T-helper 2 cell (primary cell): ENCODE data around the gene EFNB2.

ENCODE experiments used
- DNase-seq, 5 experiments: peaks; one replicate each; pipeline versions ENCODE4 v3.0.0 to v3.0.0-alpha.2; 2012 to 2022

Gene EFNB2

DNA sequence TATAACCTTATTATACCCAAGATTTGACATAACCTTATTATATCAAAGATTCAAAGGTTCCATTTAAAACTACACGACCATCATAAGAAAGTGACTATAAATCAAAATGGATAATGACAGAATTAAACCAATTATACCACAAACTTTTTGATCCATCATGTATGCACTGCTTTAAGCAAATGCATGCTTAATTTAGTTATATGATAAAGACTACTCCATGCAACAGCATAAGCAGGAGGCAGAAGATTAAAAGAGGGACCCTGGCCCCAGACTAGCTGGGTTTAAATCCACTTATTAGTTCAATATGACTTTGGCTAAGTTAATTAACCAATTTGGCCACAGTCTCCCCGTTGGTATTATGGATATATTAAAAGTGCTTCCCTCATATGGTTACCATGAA, 11.4 kb downstream of the EFNB2 start:
- DNase-seq: no peak

DNA sequence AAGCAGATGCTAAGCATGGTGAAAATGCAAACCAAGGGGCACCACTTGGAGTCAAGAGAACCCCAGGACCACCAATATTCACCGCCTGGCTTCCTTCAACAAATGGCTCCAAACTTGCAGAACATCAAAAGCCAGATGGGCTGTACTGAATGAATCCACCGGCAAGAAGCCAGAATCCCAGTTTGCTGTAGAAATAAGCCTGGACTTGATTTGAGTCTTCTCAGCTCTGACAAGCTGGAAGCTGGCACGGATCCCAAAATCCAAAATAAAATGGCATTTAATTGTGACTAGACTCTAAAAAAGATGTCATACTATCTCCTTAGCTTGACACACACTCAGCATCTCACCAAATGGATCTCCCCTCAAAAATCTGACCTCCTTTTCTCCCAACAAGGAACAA, 11.9 kb downstream of the EFNB2 start:
- no peak for DNase-seq

DNA sequence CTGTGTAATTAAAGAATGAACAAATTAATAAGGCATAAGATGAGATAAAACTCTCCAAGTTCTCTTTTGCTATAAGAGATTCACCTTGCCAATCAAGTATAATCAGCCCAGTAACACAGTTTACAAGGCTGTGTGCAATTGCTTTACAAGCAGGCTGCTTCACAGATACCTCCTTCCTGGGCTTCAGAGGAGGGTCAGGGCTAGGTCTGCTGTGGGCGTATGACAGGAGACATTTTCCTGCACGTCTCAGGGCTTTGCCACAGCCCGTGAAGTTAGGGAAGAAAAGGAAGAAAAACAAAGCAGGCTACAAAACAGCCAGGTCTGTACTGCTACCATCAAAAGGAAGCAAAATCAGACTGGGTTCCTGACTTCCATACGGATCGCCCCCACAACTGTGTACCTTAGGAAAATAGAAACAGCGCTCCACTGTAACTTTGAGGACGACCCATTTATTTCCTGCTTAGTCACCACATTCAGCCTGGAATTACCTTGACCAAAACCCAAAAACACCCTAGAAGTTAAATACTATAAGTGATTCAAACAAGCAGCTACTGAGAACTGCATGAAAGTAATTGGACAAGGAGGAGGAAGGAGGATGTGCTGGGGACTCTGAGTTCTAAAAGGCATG, 12.4 kb downstream of the EFNB2 start:
- DNase-seq: no peak

DNA sequence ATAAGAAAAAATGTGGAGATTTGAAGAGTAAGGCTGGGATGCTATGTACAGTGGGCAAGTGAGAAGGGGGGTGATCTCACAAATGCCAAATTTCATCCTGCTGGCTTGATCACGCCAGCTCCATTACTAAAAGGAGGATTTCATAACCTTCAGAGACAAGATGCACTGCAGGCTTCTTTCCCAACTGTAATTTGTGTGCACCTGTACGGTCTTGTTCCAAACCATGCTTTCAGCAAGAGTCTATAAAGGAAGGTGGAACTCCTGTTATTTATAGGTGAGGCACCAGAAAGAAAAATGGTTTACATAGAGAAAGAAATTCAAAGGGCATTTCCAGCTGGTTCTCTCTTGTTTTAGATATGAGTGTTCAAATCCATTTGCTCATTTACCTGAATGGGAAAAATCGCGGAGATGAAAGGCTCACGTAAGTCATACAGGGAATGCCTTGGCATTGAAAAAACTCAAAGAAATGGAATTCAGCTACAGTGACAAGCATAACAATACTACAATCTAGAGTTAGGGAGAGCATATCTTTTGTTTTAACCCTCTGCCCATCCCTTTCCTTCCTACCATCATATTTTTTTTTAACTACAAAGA, 13.3 kb downstream of the EFNB2 start:
- no peak for DNase-seq

DNA sequence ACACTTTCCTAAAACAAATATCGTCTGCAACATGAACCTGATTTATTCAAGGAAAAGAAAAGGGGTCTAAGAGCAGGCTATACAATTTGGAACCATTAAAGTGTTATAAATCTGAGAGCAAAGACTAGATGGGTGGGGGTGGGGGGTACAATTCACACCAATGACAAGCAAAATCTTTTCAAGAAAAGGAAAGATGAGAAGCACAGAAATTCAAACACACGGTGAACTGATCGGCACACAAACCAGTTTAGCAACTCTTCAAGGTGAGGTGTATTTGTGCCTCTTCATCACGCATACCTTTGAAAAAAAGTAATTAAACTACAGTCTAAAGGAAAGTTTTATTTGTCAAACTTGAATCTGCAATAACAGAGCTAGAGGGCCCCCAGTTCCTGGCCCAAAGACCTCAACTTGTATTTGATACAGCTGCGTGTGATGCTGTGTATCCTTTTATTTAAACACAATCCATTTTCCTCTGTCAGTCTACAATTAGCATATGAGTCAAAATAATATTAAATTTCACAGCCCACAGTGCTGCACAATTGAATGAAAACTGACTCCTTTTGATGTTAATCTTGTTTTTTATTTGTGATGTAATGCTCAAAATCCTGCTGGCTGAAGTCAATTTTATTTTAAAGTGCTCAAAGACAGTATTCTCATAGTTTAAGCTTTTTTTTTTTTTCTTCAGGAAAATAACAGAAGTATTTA, 14.2 kb downstream of the EFNB2 start:
- no peak for DNase-seq

DNA sequence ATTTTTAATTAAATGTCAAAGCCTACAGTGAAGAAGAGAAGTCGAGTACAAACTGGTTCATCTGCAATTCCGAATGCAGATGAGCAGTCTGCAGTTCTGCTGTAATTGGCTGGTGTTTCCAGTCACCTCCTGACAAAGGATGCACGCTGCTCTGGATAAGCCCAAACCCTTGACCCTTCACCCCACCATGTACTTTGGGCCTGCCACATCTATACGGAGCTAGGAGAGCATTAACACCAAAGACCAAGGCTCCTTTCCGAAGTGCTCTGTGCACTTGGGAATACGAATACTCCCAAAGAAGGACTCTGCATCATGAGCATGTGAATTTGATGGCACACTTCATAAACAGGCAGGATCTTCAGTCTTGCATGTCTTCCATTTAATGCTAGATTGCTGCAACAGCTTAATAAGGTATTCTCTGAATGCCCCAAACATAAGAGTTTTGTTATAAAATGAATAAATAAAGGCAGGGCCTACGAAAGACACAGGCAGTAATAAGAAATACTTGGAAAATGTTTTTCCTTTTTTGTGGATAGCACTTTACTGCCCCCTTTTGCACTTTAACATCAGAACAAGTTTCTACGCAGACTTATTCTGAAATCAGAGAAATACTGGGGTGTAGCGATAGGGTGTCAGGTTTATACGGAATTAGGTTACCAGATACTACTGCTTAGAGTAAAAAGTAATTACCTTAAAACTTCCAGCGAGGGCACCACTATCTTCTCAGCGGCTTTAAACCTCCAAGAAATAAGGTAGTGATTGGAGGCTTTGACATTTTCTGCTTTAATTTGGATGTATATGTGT, 15.0 kb downstream of the EFNB2 start:
- DNase-seq: no peak

DNA sequence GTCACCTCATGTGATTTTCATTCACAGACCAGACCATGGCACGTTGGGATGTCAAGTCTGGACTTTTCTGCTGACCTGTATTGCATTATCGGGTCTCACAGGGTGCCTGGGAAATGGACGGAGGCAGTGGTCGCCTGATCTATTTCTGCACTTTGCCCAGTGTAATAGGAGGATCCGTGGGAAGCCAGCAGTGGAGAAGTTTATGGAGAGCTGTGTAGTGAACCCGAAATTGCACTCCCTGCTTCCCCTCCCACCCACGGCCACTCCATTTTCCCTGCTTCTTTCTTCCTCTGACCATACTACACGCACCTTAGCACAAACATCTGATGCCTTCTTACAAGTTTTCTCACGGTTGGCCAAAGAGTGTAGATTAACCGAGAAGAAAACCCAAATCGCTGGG, 16.9 kb downstream of the EFNB2 start:
- DNase-seq: no peak

DNA sequence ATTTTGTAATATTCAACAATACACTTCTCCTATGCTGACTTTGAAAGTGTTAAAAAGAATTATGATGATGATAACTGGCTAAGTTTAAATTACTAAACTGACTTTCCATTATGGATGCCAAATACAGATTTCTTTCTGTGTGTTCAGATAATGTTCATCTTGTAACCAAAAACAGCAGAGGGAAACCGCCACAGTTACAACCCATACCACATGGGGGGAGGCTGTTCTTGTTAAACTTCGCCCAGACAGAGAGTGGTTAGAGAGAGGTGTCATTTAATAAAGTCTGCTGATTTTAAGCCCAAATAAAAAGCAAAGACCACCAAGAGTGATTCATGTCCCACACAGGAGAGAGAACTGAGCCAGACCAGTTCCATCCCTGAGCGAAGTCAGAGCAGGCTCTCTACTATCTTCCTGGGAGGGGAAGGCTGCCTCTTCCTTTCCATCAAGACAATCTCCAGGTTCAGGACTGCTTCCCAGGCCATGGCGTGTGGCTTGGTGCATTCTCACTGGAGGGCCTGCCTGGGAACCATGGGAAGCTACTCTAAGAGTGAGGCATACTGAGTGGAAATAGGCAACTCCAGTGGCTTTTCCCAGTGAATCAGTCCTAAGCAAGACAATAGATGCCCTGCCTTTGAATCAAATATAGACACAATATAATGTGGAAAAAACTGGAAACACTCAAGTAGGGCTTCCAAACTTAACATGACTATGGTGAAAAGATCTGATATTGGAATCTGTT, 18.2 kb downstream of the EFNB2 start:
- no peak for DNase-seq

DNA sequence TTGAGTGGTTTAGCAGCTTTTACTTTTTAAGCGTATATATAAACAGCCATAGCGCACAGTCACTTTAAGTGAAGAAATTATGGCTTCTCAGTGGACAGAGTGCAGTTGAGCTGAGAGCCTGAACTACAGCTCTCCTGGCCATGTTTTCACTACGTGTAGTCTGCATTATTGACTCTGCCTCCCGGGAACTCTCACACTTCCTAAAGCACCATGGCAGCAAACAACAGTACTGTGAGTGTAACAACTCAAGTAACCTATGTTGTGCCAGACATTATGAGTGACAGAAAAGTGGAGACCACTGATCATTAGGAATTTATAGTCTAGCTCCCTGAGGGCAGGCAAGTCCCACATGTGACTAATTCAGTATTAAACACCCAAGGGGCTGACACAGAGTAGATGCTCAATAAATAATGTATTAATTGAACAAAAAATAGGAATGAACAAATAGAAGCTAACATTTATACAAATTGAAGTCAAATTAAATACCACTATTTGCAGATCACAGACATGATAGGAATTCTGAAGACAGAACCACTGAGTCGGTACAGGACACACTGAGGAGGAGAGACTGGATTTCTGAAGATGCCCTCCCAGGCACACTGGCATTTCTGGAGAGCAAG, 19.7 kb downstream of the EFNB2 start:
- no peak for DNase-seq

DNA sequence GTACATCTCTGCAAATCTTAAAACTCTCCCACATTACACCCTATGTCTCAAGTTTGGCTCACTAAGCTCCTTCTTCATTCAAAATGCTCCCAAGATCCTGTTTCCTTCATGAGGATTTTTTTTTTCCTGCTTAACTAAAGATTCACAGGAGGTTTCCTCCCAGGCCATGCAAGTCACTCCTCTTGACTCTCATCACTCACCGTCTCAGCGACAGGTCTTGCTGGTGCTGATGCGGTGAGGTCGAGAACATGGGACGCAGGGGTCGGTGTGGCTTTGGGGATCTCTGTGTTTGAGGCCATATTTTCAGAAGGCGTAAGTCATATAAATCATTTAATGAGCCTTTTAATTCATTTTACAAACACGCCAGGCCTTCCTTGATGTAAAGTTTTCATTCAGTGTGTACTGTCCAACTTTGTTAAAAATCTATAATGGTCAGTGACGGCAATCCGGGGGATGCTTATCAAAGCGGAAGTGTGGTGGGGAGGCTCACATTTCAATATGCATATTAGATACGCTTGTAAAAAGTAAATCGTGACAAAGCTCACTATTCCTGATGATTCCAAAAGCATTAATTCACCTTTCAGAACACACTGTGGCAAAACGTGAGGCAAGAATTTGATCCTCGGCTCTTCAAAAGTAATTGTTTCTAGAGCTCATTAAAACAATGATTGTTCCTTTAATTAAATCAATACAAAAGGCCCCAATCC, 20.4 kb downstream of the EFNB2 start:
- DNase-seq: no peak

DNA sequence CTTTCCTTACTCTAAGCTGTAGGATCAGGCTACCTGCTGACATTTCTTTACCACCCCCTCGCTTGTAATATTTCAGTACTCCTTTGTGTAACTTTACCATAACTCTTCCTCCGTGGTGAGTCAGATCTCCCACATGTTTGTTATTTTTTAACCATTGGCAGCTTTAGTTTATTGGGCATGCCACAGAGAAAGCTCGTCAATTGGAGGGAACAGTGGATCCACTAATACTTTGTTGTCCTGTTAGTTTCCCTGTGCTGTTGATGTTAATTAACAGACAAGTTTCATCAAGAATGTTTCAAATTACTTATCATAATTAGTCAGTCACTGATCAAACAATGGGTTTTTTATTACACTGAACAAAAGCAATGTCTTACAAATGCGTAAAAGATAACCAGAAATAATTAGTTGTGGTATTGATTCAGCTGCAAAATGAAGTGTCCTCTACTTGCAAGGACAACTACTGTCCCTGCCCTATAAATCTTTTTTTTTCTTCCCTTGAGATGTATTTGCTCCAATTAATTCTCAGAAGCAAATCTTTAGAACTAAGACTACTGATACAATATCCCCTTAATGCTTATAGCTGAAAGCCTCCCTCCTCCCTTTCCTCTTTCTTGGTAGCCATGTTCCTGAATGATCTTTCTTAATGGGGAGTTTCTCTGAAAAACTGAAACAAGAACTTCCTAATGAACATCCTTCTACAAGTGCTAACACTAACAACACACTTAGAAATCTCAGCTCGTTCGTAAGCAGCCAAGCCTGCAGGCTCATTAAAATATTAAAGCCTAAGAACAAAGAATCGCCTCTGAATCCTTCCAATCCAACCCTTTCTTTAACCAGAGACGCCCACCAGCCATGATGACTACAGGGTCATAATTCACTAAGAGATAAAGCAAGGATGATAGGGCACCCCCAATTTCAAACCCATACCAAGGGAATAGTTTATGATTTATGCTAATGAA, 22.2 kb downstream of the EFNB2 start:
- no peak for DNase-seq

DNA sequence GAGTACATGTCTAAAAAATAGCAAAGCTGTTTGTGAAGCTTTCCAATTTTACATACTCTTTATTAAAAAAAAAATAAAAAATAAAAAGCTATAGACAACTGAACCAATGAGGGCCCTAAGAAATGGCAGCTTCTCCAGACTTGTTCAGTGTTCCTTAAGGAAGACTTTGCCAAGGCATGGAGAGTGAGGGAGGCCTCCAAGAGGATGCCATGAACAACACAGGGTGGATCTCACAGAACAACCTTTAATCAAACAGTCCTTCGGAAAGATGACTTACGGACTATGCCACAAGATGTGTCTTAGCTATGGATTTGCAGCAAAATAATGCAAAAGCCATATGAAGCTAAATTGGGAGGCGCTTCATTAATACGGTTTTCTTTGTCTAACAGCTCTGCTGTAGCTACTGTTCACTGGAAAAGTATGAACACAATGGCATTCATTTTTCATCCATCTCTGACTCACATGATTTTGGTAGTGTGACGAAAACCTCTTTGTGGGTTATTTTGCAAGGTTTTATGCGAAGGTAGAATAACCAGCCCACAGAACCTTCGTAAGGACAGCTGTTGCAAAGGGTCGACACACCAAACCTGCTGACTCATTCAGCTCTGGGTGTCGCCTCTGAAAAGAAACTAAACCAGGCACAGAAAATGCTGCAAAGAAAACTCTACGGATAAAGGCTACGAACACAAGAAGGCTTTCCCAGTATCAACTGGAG, 27.7 kb downstream of the EFNB2 start:
- DNase-seq: peak in 1 of 5 experiments; percentile 44

DNA sequence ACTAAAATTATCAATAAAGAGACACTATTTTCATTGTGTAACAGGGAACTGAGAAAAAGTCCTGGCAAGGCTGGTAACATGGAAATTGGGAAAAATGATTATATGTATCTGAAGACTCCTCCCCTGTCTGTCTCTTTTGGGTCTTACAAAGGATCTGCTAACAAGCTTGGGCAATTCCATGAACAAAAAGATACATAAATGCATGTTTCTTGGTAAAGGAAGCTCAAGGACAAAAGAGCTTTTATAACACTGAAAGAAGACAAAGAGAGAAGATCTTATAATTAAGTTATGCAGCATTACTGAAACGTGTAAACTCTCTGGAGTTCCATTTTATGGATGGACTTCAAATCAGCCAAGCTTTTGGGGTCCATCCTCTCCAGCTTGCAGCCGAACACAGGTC, 29.2 kb downstream of the EFNB2 start:
- no peak for DNase-seq

DNA sequence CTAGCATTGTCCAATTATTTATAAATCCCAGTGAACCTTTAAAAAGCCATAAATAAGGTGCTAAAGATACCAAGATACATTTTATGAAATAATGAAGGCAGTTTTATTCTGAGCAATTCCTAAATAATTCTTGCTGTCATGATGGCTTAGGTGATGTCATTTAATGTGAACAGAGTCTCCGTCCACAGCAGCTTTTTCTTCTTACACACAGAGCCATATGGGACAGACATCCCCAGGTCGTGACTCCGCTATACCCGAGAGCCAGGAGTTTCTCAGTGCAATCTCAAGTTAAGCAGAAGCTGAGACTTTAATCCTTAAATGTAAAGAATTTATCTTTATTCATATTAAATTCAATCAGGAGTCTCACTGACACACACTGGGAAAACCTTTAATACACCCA, 29.7 kb downstream of the EFNB2 start:
- DNase-seq: no peak

DNA sequence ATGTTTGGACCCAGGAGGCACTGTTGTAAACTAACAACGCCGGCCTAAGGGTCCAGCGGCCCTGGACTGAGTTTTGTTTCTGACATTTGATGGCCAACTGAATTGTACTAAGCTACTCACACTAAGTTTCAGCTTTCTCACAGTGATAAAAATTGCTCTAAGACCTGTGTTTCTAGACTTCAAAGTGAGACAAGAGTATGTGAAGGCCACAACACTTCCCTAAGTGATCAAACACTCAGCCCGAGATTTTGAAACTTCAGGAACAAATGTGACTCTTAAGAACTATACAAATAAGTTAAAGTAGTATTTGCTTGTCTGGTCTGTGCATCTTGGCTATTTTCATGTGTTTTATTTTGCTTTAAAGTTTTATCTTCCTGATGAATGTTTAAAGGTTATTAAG, 30.2 kb downstream of the EFNB2 start:
- DNase-seq: no peak

DNA sequence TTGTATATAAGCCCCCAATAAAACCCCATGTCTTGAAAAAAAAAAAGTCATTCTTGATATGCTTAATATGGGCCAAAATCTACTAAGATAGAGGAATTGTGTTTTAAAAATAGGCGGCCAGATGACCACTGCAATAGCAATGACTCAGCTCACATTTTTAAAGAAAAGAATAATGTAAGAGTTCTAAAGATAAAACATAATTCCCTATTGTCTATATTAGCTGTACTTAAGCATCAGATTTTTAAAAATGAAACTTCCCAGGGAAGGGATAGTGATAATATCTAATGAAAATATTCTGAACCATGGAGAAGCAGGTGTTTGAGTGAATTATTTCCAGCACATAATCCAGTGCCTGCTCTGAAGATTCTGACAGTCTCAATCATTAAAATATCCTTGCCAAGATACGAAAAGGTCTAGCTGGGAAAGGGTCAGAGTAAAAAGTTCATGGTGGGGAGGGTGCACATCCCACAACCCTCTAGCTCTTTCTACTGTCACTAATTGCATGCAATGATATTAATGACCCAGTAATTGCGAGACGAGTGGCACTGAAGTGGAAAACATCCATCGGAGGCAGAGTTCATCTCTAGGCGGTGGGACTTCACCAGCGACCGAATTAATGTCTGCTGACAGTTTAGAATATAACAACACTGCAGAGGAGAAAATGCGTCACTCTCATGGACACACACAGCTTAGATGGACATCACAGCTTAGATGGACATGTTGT, 31.6 kb downstream of the EFNB2 start:
- no peak for DNase-seq

DNA sequence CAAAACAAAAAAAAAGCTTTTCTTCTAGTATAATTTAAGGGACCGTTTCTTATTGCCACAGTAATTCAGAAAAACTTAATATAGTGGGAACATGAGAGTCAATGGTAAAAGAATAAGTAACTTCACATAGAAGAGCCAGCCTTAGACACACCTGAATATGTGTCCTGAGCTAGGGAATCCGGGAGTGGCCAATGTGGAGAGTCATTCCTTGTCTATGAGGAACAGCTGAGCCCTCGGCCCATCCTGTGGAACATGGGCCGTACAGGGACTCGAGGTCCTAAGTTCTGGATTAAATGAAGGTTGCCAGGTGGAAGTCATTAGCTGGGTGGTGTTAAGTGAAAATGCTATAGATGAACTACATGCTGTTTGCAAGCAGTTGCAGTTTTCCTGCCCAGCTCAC, 32.2 kb downstream of the EFNB2 start:
- DNase-seq: no peak

DNA sequence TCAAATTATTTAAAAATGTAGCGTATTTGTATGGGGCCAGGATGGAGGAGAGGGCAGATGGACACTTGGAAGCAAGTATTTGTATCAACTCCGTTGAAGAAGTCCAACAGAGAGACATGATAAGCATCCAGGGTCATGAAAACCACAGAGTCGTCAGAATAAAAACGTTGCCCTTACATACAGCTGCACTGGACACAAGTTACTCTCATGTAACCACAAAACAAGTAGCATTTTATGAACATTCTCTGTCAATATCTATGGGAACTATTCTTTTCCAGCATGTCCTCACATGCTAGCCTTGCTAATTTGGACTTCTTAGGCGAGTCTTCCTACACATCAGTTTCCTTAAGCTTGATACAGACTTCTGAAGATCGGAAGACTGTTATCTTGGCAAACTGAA, 35.0 kb downstream of the EFNB2 start:
- no peak for DNase-seq

DNA sequence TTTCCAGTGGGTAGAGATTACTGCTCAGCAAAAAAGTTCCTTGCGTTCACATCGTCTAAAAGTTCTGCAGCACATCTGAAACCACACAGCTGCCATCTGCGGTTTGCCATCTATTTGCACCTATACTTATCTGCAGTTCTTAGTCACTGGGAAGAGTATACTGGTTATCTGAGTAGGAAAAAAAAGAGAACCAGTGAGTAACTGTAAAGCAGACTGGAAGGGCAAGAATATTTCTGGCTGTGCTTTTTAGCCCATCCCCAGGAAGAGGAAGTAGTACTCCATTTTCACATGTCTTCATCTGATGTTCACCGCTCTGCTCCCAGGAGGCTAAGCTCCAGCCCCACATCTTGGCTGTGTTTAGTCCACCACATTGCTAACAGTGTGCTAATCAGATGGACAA, 35.6 kb downstream of the EFNB2 start:
- peak in 1 of 5 experiments; percentile 36 for DNase-seq
